ENCODE results near the gene TTI1. TPM values are rescaled to one million over a fixed set of nuclear protein-coding genes. Genes with fewer than 3 reads are reported as not detected.

TTI1 gene
- total and polyA plus RNA-seq, 2 of the 13 experiments (the other 11 are each of a cell fraction or from before 2014, with no cell fraction given), result 22.9 to 39.8 TPM

DNA sequence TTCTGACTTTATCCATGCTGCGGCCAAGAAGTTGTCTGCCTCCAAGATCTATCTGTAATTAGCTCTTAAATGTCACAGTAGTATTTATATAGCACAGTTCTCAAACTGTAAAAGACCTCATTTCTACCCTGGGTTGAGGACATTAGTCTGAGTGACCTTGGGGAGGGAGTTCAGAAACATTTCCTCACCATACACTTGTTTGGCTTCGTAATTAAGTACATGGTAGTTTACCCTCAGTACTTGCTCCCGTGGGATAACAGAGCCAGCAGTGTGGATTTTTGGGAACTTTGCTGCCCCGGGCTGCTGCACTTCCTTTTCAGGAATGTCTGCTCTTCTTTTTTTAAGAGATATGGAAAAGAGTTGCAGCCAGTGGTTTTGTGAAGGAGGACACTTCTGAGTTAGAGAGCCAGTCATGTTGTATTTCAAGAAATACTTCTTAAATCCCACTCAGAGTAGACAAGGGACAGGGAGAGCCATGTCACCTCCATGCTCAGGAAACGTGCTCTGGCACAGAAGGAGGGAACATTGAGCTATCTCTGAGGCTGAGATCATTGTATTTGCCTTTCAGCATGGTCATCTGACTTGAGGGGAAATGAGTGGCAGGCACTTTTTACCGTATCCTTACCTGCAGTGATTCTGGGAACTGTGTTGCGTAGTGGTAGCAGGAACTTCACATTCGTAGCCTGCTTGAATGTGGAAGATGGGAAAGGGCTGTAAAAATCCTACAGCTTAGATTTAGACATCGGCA lies 33.9 kb upstream of the TTI1 start:
- POLR2A ChIA-PET, result interaction anchor here (1.8 kb wide), 1 partner anchor 77 kb away, joined by 4 read pairs; no protein-coding TSS in a partner anchor
- peaks cover 59 to 96% of the 10 kb centered on the region in 2 experiments for H3K36me3 ChIP-seq (replicated peaks in 1 of 2; ENCODE audit: control insufficient read depth in 1 of 2, insufficient read depth in 2 of 2, low read length in 2 of 2)

More for the DNA sequence above, 33.9 kb upstream of the TTI1 start:
- Histone ChIP-seq H3K79me2 (ENCODE audit: insufficient read depth, low read length) (no peaks in the 10 kb centered on the region), H3K27me3 (ENCODE audit: control insufficient read depth in 1 of 2, insufficient read depth in 2 of 2, low read length in 2 of 2) (no peaks in the 10 kb centered on the region), H3K9me3 (ENCODE audit: low read length) (no peaks in the 10 kb centered on the region), H2AFZ (ENCODE audit: low read length) (no peak overlapping the region), H4K20me1 (ENCODE audit: insufficient read depth, low read length) (no peaks in the 10 kb centered on the region), H3K4me1 (ENCODE audit: insufficient read depth, low read length) (peaks cover 9% of the 10 kb centered on the region), H3K4me3 (replicated peaks in 1 of 3; ENCODE audit: insufficient read depth in 1 of 3, low read depth in 2 of 3, low read length in 3 of 3) (no peak overlapping the region), H3K4me2 (ENCODE audit: low read depth, low read length) (no peak overlapping the region), H3K27ac (ENCODE audit: extremely low read length, insufficient read depth, low read length) (peak overlapping the region; percentile 8), H3K9ac (ENCODE audit: insufficient read depth, low read depth, low read length) (no peak overlapping the region)
- TF ChIP-seq ZNF205 (CRISPR knock-in tag; IDR thresholded peaks at IDR 0.05) (no peak), KMT2B (CRISPR knock-in tag; IDR thresholded peaks at IDR 0.05) (no peak), ZNF354B (CRISPR knock-in tag; IDR thresholded peaks at IDR 0.05) (no peak), ZNF468 (CRISPR knock-in tag; IDR thresholded peaks at IDR 0.05) (no peak), JUN (CRISPR knock-in tag; IDR thresholded peaks at IDR 0.05) (no peak), SOX5 (CRISPR knock-in tag; IDR thresholded peaks at IDR 0.05; ENCODE audit: borderline replicate concordance) (no peak), REXO4 (CRISPR knock-in tag; IDR thresholded peaks at IDR 0.05; ENCODE audit: borderline replicate concordance) (no peak)
- TF ChIP-seq, protein P1, sequence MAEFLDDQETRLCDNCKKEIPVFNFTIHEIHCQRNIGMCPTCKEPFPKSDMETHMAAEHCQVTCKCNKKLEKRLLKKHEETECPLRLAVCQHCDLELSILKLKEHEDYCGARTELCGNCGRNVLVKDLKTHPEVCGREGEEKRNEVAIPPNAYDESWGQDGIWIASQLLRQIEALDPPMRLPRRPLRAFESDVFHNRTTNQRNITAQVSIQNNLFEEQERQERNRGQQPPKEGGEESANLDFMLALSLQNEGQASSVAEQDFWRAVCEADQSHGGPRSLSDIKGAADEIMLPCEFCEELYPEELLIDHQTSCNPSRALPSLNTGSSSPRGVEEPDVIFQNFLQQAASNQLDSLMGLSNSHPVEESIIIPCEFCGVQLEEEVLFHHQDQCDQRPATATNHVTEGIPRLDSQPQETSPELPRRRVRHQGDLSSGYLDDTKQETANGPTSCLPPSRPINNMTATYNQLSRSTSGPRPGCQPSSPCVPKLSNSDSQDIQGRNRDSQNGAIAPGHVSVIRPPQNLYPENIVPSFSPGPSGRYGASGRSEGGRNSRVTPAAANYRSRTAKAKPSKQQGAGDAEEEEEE (CRISPR knock-in tag; IDR thresholded peaks at IDR 0.05; ENCODE audit: borderline replicate concordance), result no peak
- TF ChIP-seq, protein P2, sequence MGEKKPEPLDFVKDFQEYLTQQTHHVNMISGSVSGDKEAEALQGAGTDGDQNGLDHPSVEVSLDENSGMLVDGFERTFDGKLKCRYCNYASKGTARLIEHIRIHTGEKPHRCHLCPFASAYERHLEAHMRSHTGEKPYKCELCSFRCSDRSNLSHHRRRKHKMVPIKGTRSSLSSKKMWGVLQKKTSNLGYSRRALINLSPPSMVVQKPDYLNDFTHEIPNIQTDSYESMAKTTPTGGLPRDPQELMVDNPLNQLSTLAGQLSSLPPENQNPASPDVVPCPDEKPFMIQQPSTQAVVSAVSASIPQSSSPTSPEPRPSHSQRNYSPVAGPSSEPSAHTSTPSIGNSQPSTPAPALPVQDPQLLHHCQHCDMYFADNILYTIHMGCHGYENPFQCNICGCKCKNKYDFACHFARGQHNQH (CRISPR knock-in tag; IDR thresholded peaks at IDR 0.05), result no peak
- ATAC-seq (peak; percentile 66), DNase-seq (ENCODE audit: low spot score) (no peak), FAIRE-seq (no peak)
- whole genome bisulfite sequencing (ENCODE audit: low lambda C conversion rate), result 88% methylated on average over 9 of the region's 9 CpGs
- CTCF ChIA-PET (ENCODE audit: low intra/inter-chr PET ratio, low total read pairs), result interaction anchor here (1.1 kb wide), 1 partner anchor 156 kb away, joined by 3 read pairs; no protein-coding TSS in a partner anchor
- no TSS peak for BruUV-seq (replicated peaks)
- in situ Hi-C loops (cut with HindIII; ENCODE audit: extremely low pct_ligation_motif_present, low pct_unique_long_range_greater_than_20kb), result loop anchor here (25.0 kb wide), 1 partner anchor 345 kb away; no protein-coding TSS in a partner anchor
- intact Hi-C loops (cut with micrococcal nuclease; ENCODE audit: unreplicated experiment), result no loop called here

All from HepG2 (cell line).